Endothelial cell (in vitro differentiated cells): Measurements from ENCODE around the gene DNAH8. TPM values are rescaled to one million over a fixed set of nuclear protein-coding genes. Genes with fewer than 3 reads are reported as not detected.

ENCODE experiments used
- DNase-seq: peaks from one replicate; pipeline ENCODE4 v3.0.0; 2021; ENCODE audit warnings: low spot score
- H3K27ac Mint-ChIP-seq: one replicate; pipeline ENCODE4 v1.8.0; 2021; ENCODE audit warnings: mixed read lengths, inconsistent platforms; ENCODE audit not compliant: unreplicated experiment
- H3K27me3 Mint-ChIP-seq: one replicate; pipeline ENCODE4 v1.8.0; 2021; ENCODE audit warnings: mild to moderate bottlenecking, moderate library complexity, mixed read lengths, inconsistent platforms; ENCODE audit not compliant: unreplicated experiment
- H3K36me3 Mint-ChIP-seq: one replicate; pipeline ENCODE4 v1.8.0; 2021; ENCODE audit warnings: mild to moderate bottlenecking, low read depth, mixed read lengths, inconsistent platforms; ENCODE audit not compliant: unreplicated experiment
- H3K4me1 Mint-ChIP-seq: one replicate; pipeline ENCODE4 v1.8.0; 2021; ENCODE audit warnings: mild to moderate bottlenecking, mixed read lengths, inconsistent platforms; ENCODE audit not compliant: unreplicated experiment
- H3K4me3 Mint-ChIP-seq: one replicate; pipeline ENCODE4 v1.8.0; 2021; ENCODE audit warnings: mild to moderate bottlenecking, mixed read lengths, inconsistent platforms; ENCODE audit not compliant: unreplicated experiment
- H3K9me3 Mint-ChIP-seq: one replicate; pipeline ENCODE4 v1.8.0; 2021; ENCODE audit warnings: mixed read lengths, inconsistent platforms; ENCODE audit not compliant: unreplicated experiment
- total RNA-seq: library from RNA; stranded (reverse); fragmentation: NEBNext Ultra II Directional; extraction: Animal tissue kit (Norgen Biotek cat#: 25700); gene quantifications from one replicate; pipeline ENCODE4 v1.2.1, GENCODE V29; 2021; ENCODE audit not compliant: unreplicated experiment
- TF ChIP-seq, protein P1 (sequence below): fragments of 200-600 bp; sonication (generic); IDR thresholded peaks from one replicate; pipeline ENCODE4 v1.5.0; 2021; ENCODE audit warnings: antibody characterized with exemption; ENCODE audit not compliant: unreplicated experiment

Gene DNAH8
- total RNA-seq, 1 donor from 2014 or later = 0.05 TPM

DNA sequence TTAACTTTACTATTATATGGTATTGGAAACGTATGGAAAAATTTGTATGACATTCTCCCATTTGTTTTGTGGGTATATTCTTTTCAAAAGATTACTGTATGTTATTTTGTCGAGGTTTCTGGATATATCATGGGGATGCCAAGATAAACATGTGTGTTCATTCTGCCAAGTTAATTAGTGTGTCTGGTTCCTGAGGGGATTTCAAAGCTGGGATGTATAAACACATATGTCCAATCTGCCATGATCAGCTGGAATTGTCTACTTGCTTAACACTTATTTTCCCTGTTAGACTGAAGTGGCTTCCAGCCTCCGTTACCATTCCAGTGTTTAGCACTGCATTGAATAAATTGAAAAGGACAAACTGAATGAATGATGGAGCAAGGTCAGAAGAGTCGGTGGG, 86.2 kb downstream of the DNAH8 start:
- H3K36me3 Mint-ChIP-seq = no peaks in the 10 kb centered on the region
- DNase-seq = no peak
- no peaks in the 10 kb centered on the region for H3K9me3 Mint-ChIP-seq
- no peak overlapping the region for H3K4me3 Mint-ChIP-seq
- H3K27ac Mint-ChIP-seq = no peak overlapping the region
- H3K4me1 Mint-ChIP-seq = peaks cover 14% of the 10 kb centered on the region
- TF ChIP-seq, protein P1, sequence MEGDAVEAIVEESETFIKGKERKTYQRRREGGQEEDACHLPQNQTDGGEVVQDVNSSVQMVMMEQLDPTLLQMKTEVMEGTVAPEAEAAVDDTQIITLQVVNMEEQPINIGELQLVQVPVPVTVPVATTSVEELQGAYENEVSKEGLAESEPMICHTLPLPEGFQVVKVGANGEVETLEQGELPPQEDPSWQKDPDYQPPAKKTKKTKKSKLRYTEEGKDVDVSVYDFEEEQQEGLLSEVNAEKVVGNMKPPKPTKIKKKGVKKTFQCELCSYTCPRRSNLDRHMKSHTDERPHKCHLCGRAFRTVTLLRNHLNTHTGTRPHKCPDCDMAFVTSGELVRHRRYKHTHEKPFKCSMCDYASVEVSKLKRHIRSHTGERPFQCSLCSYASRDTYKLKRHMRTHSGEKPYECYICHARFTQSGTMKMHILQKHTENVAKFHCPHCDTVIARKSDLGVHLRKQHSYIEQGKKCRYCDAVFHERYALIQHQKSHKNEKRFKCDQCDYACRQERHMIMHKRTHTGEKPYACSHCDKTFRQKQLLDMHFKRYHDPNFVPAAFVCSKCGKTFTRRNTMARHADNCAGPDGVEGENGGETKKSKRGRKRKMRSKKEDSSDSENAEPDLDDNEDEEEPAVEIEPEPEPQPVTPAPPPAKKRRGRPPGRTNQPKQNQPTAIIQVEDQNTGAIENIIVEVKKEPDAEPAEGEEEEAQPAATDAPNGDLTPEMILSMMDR = no peak
- H3K27me3 Mint-ChIP-seq = no peaks in the 10 kb centered on the region

DNA sequence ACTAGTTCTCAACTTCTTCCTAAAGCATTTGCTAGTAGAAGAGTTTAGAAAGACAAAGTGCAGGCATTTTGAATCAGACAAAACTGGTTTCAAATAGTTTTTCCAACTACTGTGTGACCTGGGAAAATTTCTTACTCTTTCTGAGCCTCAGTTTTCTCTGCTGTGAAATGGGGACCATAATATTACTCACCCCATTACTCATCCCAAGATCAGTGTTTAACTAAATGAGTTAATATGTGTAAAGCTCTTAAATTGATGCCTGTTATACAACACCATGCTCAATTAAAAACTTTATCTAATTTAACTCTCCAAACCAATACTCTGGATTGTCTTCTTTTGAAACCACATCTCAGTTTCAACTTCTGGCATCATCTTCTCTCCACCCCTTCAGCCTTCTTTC, 87.4 kb downstream of the DNAH8 start:
- no peaks in the 10 kb centered on the region for H3K9me3 Mint-ChIP-seq
- H3K36me3 Mint-ChIP-seq = no peaks in the 10 kb centered on the region
- no peaks in the 10 kb centered on the region for H3K27me3 Mint-ChIP-seq
- H3K4me1 Mint-ChIP-seq = peaks cover 5% of the 10 kb centered on the region
- TF ChIP-seq, protein P1 = no peak
- no peak overlapping the region for H3K27ac Mint-ChIP-seq
- no peak overlapping the region for H3K4me3 Mint-ChIP-seq
- DNase-seq = no peak

DNA sequence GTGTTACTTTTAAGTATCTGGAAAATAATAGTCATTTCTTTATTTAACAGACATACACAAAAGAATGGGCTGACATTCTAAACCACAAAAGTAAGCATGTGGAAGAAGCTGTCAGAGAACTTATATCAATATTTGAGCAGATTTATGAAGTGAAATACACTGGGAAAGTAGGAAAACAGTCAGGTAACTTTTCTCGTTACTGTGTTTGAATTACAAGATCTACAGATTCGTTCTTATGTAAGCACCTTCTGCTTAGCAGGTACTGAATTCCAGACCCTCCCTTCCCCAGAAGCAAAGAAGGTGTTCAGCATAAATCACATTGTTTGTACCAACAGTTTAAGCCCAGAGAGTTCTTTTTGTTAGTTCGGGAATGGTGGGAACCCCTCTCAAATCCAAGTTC, 88.0 kb downstream of the DNAH8 start:
- Mint-ChIP-seq H3K27me3 (no peaks in the 10 kb centered on the region), H3K9me3 (no peaks in the 10 kb centered on the region), H3K27ac (no peak overlapping the region), H3K4me1 (peaks cover 3% of the 10 kb centered on the region), H3K36me3 (no peaks in the 10 kb centered on the region), H3K4me3 (no peak overlapping the region)
- no peak for DNase-seq
- TF ChIP-seq, protein P1 = no peak

DNA sequence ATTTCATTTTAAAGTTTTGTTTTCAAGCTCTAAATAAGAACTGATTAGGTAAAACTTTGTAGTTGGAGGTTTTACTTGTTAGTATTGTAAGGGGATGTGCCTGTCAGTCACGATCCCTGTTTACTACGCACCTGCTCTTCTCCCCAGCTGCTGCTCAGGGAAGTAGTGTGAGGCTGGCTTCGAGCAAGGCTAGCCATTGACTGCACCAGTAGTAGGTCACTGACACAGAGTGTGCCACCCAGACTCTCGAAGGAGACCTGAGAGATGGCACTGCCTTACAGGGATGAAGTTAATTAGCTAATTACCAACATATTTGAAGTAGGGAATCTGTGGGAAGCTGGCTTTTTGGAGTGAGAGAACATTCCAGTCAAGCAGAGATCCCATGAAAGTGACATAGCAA, 89.2 kb downstream of the DNAH8 start:
- Mint-ChIP-seq H3K9me3 (no peaks in the 10 kb centered on the region), H3K4me1 (no peaks in the 10 kb centered on the region), H3K27me3 (no peaks in the 10 kb centered on the region), H3K27ac (no peak overlapping the region), H3K36me3 (no peaks in the 10 kb centered on the region), H3K4me3 (no peak overlapping the region)
- TF ChIP-seq, protein P1 = no peak
- DNase-seq = no peak

DNA sequence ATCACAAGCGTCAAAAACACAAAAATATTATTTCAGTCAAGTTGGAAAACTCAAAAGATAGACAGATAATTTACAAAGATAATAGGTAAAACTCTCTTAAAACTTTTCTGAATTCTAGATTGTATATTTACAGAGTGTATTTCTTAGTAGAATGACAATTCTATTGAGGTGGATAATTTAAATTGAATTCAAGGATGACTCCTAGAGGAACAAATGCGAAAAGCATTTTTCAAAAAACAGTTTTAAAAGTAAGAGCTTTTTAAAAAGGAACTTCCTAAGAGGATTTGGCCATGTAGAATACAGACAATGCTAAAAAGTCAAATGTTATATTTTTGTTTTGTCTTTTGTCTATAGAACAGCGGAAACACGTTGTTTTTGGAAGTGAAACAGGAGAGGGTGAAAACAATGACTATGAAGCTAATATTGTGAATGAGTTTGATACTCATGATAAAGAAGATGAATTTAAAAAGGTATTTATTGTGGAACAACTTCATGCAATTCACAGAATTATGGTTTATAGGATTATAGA, 90.1 kb downstream of the DNAH8 start:
- TF ChIP-seq, protein P1 = no peak
- H3K9me3 Mint-ChIP-seq = no peaks in the 10 kb centered on the region
- no peaks in the 10 kb centered on the region for H3K36me3 Mint-ChIP-seq
- H3K4me1 Mint-ChIP-seq = no peaks in the 10 kb centered on the region
- no peak overlapping the region for H3K4me3 Mint-ChIP-seq
- H3K27me3 Mint-ChIP-seq = peaks cover 3% of the 10 kb centered on the region
- DNase-seq = no peak
- no peak overlapping the region for H3K27ac Mint-ChIP-seq
